ENCODE measurements around the gene NRAP.

- TF ChIP-seq USF2 (IDR thresholded peaks at IDR 0.05; ENCODE audit: borderline replicate concordance, low read depth, low read length) (no peak), EP300 (IDR thresholded peaks at IDR 0.05; ENCODE audit: borderline replicate concordance in 1 of 2, low read depth in 1 of 2, low read length in 1 of 2) (no peak), MAX (IDR thresholded peaks at IDR 0.05; ENCODE audit: low read depth) (no peak), FOXM1 (IDR thresholded peaks at IDR 0.05; ENCODE audit: low read depth) (no peak), SIN3A (IDR thresholded peaks at IDR 0.05; ENCODE audit: borderline replicate concordance, low read depth, low read length) (no peak)
- TF ChIP-seq, protein P1, sequence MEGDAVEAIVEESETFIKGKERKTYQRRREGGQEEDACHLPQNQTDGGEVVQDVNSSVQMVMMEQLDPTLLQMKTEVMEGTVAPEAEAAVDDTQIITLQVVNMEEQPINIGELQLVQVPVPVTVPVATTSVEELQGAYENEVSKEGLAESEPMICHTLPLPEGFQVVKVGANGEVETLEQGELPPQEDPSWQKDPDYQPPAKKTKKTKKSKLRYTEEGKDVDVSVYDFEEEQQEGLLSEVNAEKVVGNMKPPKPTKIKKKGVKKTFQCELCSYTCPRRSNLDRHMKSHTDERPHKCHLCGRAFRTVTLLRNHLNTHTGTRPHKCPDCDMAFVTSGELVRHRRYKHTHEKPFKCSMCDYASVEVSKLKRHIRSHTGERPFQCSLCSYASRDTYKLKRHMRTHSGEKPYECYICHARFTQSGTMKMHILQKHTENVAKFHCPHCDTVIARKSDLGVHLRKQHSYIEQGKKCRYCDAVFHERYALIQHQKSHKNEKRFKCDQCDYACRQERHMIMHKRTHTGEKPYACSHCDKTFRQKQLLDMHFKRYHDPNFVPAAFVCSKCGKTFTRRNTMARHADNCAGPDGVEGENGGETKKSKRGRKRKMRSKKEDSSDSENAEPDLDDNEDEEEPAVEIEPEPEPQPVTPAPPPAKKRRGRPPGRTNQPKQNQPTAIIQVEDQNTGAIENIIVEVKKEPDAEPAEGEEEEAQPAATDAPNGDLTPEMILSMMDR (IDR thresholded peaks at IDR 0.05), result no peak
These were observed 35.2 kb downstream of the NRAP start for GRCh38 chr10:113628607-113629153.
